Skeletal muscle tissue (tissue), 4 donors: ENCODE measurements around the gene TUT1. TPM values are rescaled to one million over a fixed set of nuclear protein-coding genes. Genes with fewer than 3 reads are reported as not detected.
"Not testable (repeated sequence)": the region's sequence is repeated elsewhere in the genome, so short reads cannot be mapped to it uniquely, and the experiment has no call there.

Source experiments
- H3K27ac ChIP-seq: one replicate; pipeline ENCODE4 v1.7.0; 2013; ENCODE audit warnings: mild to moderate bottlenecking, low read depth, low read length, inconsistent platforms
- H3K27me3 ChIP-seq, 3 donors: one replicate each; pipeline ENCODE4 v1.7.0; 2013; ENCODE audit warnings: low read length in 3 of 3; ENCODE audit not compliant: control insufficient read depth in 3 of 3, insufficient read depth in 3 of 3
- H3K36me3 ChIP-seq, 3 donors: one replicate each; pipeline ENCODE4 v1.7.0; 2013; ENCODE audit warnings: low read length in 3 of 3; ENCODE audit not compliant: control insufficient read depth in 3 of 3, insufficient read depth in 3 of 3
- H3K4me1 ChIP-seq, 3 donors: one replicate each; pipeline ENCODE4 v1.7.0; 2013; ENCODE audit warnings: low read length in 3 of 3, mild to moderate bottlenecking in 3 of 3; ENCODE audit not compliant: control insufficient read depth in 3 of 3, insufficient read depth in 3 of 3
- H3K4me3 ChIP-seq, 3 donors: one replicate each; pipeline ENCODE4 v1.7.0; 2013; ENCODE audit warnings: low read length in 3 of 3
- H3K9ac ChIP-seq, 3 donors: one replicate each; pipeline ENCODE4 v1.7.0; 2013; ENCODE audit warnings: low read length in 3 of 3, mild to moderate bottlenecking in 3 of 3, moderate library complexity in 2 of 3, low read depth in 1 of 3
- H3K9me3 ChIP-seq, 3 donors: one replicate each; pipeline ENCODE4 v1.7.0; 2013; ENCODE audit warnings: low read length in 3 of 3; ENCODE audit not compliant: control insufficient read depth in 3 of 3
- total RNA-seq: library from RNA; depleted of rRNA; stranded (reverse); fragments of >200 nt; gene quantifications from one replicate; pipeline ENCODE4 v1.2.3, GENCODE V29; 2014
- donor health status: Osteomylitis.

The TUT1 gene
- total RNA-seq, 1 donor from 2014 or later = 4.2 TPM

DNA sequence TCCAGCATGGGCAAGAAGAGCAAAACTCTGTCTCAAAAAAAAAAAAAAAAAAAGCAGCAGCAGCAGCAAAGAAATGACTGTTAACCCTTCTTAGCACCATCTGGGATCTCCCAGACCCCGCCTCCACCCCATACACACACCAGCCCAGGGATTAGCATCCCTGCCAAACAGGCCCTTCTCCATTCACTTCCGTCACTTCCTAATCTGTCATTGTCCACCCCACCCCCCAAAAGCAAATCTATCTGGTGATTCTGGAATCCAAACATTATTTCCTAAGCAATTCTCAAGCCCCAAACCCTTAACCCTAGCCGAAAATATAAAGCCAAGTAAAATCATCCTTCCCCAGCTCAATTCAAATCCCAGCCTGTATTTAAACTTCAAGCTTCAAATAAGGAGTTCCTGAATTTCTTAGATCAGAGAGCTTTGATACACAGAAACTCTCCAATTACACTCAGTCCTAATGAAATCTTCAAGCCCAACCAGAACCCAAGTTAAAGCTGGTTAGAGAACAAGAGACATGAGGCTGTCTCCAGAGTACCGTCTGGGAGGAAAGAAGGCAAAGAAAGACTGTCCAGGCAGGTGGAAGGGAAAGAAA is 38.7 kb downstream of the TUT1 start:
- Histone ChIP-seq H3K9me3 (no peaks in the 10 kb centered on the region), H3K9ac (peak overlapping the region; percentile 66 to 95 (median 88)), H3K4me3 (peak overlapping the region; percentile 30 to 67 (median 52)), H3K36me3 (peaks cover 0 to 4% (median 0%) of the 10 kb centered on the region in 3 donors), H3K27ac (peak overlapping the region; percentile 95), H3K4me1 (peaks cover 78 to 92% (median 89%) of the 10 kb centered on the region in 3 donors), H3K27me3 (no peaks in the 10 kb centered on the region)

GRCh38 chr11:62550478-62550877 is 40.8 kb downstream of the TUT1 start:
- not testable (repeated sequence) for H3K9ac ChIP-seq, H3K4me3 ChIP-seq, H3K36me3 ChIP-seq, H3K27me3 ChIP-seq, H3K27ac ChIP-seq, H3K9me3 ChIP-seq
- peaks cover 60 to 79% (median 75%) of the 10 kb centered on the region in 3 donors for H3K4me1 ChIP-seq

- peaks cover 0 to 2% (median 0%) of the 10 kb centered on the region in 3 donors for H3K36me3 ChIP-seq
- H3K9ac ChIP-seq = peak overlapping the region; percentile 0 to 100 (median 98)
- no peaks in the 10 kb centered on the region for H3K9me3 ChIP-seq
- H3K27ac ChIP-seq = peak overlapping the region; percentile 94
- H3K27me3 ChIP-seq = no peaks in the 10 kb centered on the region
- peak overlapping the region in 1 of 3 donors; percentile 72 for H3K4me3 ChIP-seq
- peaks cover 49 to 76% (median 75%) of the 10 kb centered on the region in 3 donors for H3K4me1 ChIP-seq
These were observed 42.6 kb downstream of the TUT1 start for GRCh38 chr11:62548545-62549335.

GRCh38 chr11:62547691-62548281 is 43.5 kb downstream of the TUT1 start:
- Histone ChIP-seq H3K9me3 (no peaks in the 10 kb centered on the region), H3K9ac (peak overlapping the region; percentile 97 to 100 (median 98)), H3K27me3 (no peaks in the 10 kb centered on the region), H3K36me3 (peaks cover 0 to 4% (median 0%) of the 10 kb centered on the region in 3 donors), H3K4me1 (peaks cover 50 to 76% (median 75%) of the 10 kb centered on the region in 3 donors), H3K4me3 (peak overlapping the region; percentile 72 to 84 (median 83)), H3K27ac (peak overlapping the region; percentile 94)

- no peaks in the 10 kb centered on the region for H3K27me3 ChIP-seq
- H3K27ac ChIP-seq = peak overlapping the region; percentile 94
- H3K36me3 ChIP-seq = peaks cover 0 to 4% (median 0%) of the 10 kb centered on the region in 3 donors
- H3K9me3 ChIP-seq = no peaks in the 10 kb centered on the region
- peak overlapping the region; percentile 72 to 84 (median 83) for H3K4me3 ChIP-seq
- H3K4me1 ChIP-seq = peaks cover 50 to 76% (median 75%) of the 10 kb centered on the region in 3 donors
- H3K9ac ChIP-seq = peak overlapping the region; percentile 97 to 100 (median 98)
These were observed 44.2 kb downstream of the TUT1 start for GRCh38 chr11:62546929-62547625.

GRCh38 chr11:62546244-62546928 is 44.9 kb downstream of the TUT1 start, which contains the start of gene AHNAK:
TSS of gene AHNAK (minus strand) at chr11:62546806. CDS start at chr11:62536098, 10,708 bp downstream.
- no peaks in the 10 kb centered on the region for H3K27me3 ChIP-seq
- H3K4me1 ChIP-seq = peaks cover 50 to 76% (median 75%) of the 10 kb centered on the region in 3 donors

DNA sequence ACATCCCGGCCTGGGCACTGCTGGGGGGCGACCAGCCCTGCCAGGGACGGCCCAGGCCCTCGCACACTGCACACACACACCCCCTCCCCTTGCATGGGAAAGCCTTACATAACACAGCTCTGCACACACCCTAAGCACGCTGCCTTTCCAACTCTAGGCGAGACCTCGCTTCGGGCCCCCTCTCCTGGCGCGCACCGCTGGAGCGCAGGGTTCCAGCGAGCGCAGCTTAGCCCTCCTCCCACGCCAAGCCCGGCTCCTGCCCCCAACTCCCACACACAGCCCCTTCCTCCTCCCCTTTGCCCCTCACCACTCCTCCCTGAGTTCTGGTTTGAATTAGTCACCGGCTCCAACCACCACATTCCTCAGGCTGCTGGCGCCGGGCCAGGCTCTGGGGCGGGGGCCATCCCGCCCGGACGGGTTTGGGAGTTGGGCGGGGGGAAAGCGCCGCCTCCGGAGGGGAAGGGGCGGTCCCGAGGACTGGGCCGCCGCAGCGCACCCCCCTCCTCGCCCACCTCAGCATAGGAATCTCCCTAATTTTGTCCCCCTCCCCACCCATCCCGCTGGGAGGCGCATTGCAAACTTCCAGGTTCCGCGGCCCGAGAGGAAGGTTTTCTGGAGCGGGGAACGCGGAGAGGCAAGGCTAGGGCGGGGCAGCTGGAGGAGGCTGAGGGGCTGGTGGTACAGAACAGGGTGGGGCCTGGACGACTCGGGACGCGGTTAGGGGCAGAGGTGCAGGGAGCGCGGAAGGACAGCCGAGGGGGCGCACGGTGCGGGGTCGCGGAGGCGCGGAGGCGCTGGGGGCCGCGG is 45.7 kb downstream of the TUT1 start:
- Histone ChIP-seq H3K9ac (peak overlapping the region; percentile 98 to 100 (median 99)), H3K9me3 (no peaks in the 10 kb centered on the region), H3K4me1 (peaks cover 57 to 77% (median 76%) of the 10 kb centered on the region in 3 donors)

More at GRCh38 chr11:62546244-62546928, 44.9 kb downstream of the TUT1 start, which contains the start of gene AHNAK:
- Histone ChIP-seq H3K9ac (peak within 1 kb of the TSS; percentile 98 to 100 (median 99)), H3K4me3 (peak within 1 kb of the TSS; percentile 87 to 95 (median 93)), H3K9me3 (no peaks in the 10 kb centered on the region), H3K27ac (peak within 1 kb of the TSS; percentile 94), H3K36me3 (peaks cover 0 to 7% (median 0%) of the 10 kb centered on the region in 3 donors)

DNA sequence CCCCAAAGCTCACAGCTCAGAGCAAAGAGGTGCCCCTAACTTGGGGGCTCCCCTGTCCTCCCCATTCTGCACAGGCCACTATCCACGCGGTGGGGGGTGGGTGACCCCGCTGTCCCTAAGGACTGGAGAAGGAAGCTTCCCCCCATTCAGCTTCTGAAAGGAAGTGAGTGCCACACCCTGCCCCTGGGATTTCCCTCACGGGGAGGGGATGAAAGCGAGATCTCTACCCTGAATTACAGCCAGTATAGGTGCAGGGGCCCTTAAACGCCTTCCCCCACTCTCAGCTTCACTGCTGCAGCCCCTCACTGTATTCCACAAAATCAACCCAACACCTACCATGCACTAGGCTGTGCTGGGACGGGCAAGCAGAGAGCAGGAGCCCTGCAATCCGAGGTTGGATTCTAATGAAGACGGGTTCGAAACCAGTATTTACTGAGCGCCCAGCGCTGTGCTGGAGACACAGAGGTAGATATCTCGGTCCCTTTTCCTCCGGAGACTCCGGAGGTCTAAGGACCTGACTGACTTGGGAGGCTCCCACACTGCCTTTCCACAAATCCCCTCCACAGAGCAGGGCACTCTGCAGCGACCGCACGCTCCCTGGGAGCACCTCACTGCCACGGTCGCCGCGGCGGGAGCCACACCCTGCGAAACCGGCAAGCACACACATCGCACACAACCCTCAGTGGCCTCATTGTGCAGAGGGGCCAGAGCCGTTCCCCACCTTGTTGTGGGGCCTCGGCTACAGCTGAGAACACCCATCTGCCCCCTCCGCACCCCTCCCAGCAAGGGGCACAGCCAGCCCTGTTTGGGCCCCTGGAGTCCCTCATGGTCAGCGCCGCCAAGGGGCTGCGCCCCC is 46.5 kb downstream of the TUT1 start:
- Histone ChIP-seq H3K9me3 (no peaks in the 10 kb centered on the region), H3K4me3 (peak overlapping the region; percentile 87 to 95 (median 93)), H3K27ac (peak overlapping the region; percentile 94), H3K4me1 (peaks cover 64 to 83% (median 76%) of the 10 kb centered on the region in 3 donors), H3K27me3 (no peaks in the 10 kb centered on the region), H3K36me3 (peaks cover 0 to 7% (median 0%) of the 10 kb centered on the region in 3 donors), H3K9ac (peak overlapping the region; percentile 98 to 100 (median 99))

More for the DNA sequence above, 45.7 kb downstream of the TUT1 start:
- Histone ChIP-seq H3K4me3 (peak overlapping the region; percentile 87 to 95 (median 93)), H3K27me3 (no peaks in the 10 kb centered on the region), H3K27ac (peak overlapping the region; percentile 94), H3K36me3 (peaks cover 0 to 7% (median 0%) of the 10 kb centered on the region in 3 donors)
